Measurements from ENCODE around the gene TGIF1. TPM values are rescaled to one million over a fixed set of nuclear protein-coding genes. Genes with fewer than 3 reads are reported as not detected.

The TGIF1 gene
- total and polyA plus RNA-seq, 2 donors (not counting 1 experiment from before 2014, with no cell fraction given) = 30.4 to 140 TPM

- no peaks in the 10 kb centered on the region for H3K79me2 ChIP-seq (ENCODE audit: control insufficient read depth, insufficient read depth, low read length)
- DNase-seq (no peak), ATAC-seq (ENCODE audit: low read depth) (no peak)
- H3K4me3 Mint-ChIP-seq = no peak overlapping the region
- no peaks in the 10 kb centered on the region for H3K27me3 ChIP-seq (replicated peaks in 1 of 4; ENCODE audit: control extremely low read depth in 1 of 4, control insufficient read depth in 3 of 4, insufficient read depth in 4 of 4, low read length in 3 of 4)
- H3K4me2 ChIP-seq (replicated peaks; ENCODE audit: low read depth, low read length, poor library complexity, severe bottlenecking) = no peak overlapping the region
- H3K9me3 ChIP-seq (ENCODE audit: control extremely low read depth in 1 of 3, control insufficient read depth in 2 of 3, insufficient read depth in 1 of 3, low read length in 2 of 3) = no peaks in the 10 kb centered on the region
- H2AFZ ChIP-seq (ENCODE audit: insufficient read depth, low read depth, low read length, poor library complexity, severe bottlenecking) = no peak overlapping the region
- no peak overlapping the region for H3K4me3 ChIP-seq (ENCODE audit: control extremely low read depth in 1 of 5, extremely low read depth in 1 of 5, insufficient read depth in 1 of 5, low read depth in 2 of 5, low read length in 4 of 5)
- H4K20me1 ChIP-seq (ENCODE audit: control insufficient read depth, insufficient read depth, low read length, poor library complexity, severe bottlenecking) = no peaks in the 10 kb centered on the region
- no peak overlapping the region for H3K27ac Mint-ChIP-seq
- H3K27ac ChIP-seq (ENCODE audit: low read length in 2 of 2) = no peak overlapping the region
- TF ChIP-seq, protein P1, sequence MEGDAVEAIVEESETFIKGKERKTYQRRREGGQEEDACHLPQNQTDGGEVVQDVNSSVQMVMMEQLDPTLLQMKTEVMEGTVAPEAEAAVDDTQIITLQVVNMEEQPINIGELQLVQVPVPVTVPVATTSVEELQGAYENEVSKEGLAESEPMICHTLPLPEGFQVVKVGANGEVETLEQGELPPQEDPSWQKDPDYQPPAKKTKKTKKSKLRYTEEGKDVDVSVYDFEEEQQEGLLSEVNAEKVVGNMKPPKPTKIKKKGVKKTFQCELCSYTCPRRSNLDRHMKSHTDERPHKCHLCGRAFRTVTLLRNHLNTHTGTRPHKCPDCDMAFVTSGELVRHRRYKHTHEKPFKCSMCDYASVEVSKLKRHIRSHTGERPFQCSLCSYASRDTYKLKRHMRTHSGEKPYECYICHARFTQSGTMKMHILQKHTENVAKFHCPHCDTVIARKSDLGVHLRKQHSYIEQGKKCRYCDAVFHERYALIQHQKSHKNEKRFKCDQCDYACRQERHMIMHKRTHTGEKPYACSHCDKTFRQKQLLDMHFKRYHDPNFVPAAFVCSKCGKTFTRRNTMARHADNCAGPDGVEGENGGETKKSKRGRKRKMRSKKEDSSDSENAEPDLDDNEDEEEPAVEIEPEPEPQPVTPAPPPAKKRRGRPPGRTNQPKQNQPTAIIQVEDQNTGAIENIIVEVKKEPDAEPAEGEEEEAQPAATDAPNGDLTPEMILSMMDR (IDR thresholded peaks at IDR 0.05) = no peak
- no peak for TF ChIP-seq EZH2 (IDR thresholded peaks at IDR 0.05; ENCODE audit: borderline replicate concordance, insufficient read depth, low read depth, low read length, poor library complexity, severe bottlenecking)
- H3K36me3 ChIP-seq (replicated peaks in 1 of 2; ENCODE audit: control extremely low read depth in 1 of 2, control insufficient read depth in 1 of 2, extremely low read depth in 1 of 2, insufficient read depth in 2 of 2, low read length in 1 of 2) = no peaks in the 10 kb centered on the region
- ChIA-PET POLR2A (interaction anchor here (0.6 kb wide), 1 partner anchor 131 kb away, joined by 4 read pairs; no protein-coding TSS in a partner anchor), CTCF (interaction anchor here (1.0 kb wide), 1 partner anchor 60 kb away, joined by 3 read pairs; no protein-coding TSS in a partner anchor)
- no peaks in the 10 kb centered on the region for H3K9me3 Mint-ChIP-seq (ENCODE audit: insufficient read depth)
- WGBS (ENCODE audit: insufficient coverage) = 47% methylated on average over 7 of the region's 7 CpGs
- intact Hi-C loops (cut with micrococcal nuclease) = no loop called here
- no peaks in the 10 kb centered on the region for H3K27me3 Mint-ChIP-seq
- peaks cover 2% of the 10 kb centered on the region for H3K4me1 Mint-ChIP-seq
- H3K9ac ChIP-seq (ENCODE audit: low read length) = no peak overlapping the region
- no peaks in the 10 kb centered on the region for H3K4me1 ChIP-seq (ENCODE audit: control insufficient read depth in 2 of 2, insufficient read depth in 2 of 2, low read length in 2 of 2)
Observed at GRCh38 chr18:3486512-3486911, 36.5 kb downstream of the TGIF1 start.

DNA sequence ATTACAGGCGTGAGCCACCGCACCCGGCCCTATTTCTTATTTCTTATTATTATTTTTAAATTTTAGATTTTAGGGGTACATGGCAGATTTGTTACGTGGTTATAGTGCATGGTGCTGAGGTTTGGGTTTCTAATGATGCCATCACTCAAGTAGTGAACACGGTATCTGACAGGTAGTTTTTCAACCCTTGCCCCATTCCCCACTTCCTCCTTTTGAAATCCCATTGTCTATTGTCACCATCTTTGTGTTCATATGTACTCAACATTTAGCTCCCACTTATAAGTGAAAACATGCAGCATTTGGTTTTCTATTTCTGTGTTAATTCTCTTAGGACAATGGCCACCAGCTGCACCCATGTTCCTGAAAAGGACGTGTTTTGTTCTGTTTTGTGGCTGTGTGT lies 39.5 kb downstream of the TGIF1 start:
- Histone ChIP-seq H3K4me2 (replicated peaks; ENCODE audit: low read depth, low read length, poor library complexity, severe bottlenecking) (no peak overlapping the region), H3K4me1 (ENCODE audit: control insufficient read depth in 2 of 2, insufficient read depth in 2 of 2, low read length in 2 of 2) (peaks cover 13 to 15% of the 10 kb centered on the region in 2 donors), H3K9ac (ENCODE audit: low read length) (no peak overlapping the region), H3K9me3 (ENCODE audit: control extremely low read depth in 1 of 3, control insufficient read depth in 2 of 3, insufficient read depth in 1 of 3, low read length in 2 of 3) (no peaks in the 10 kb centered on the region), H4K20me1 (ENCODE audit: control insufficient read depth, insufficient read depth, low read length, poor library complexity, severe bottlenecking) (no peaks in the 10 kb centered on the region), H2AFZ (ENCODE audit: insufficient read depth, low read depth, low read length, poor library complexity, severe bottlenecking) (no peak overlapping the region), H3K27me3 (replicated peaks in 1 of 4; ENCODE audit: control extremely low read depth in 1 of 4, control insufficient read depth in 3 of 4, insufficient read depth in 4 of 4, low read length in 3 of 4) (no peaks in the 10 kb centered on the region), H3K27ac (ENCODE audit: low read length in 2 of 2) (no peak overlapping the region), H3K4me3 (ENCODE audit: control extremely low read depth in 1 of 5, extremely low read depth in 1 of 5, insufficient read depth in 1 of 5, low read depth in 2 of 5, low read length in 4 of 5) (no peak overlapping the region), H3K36me3 (replicated peaks in 1 of 2; ENCODE audit: control extremely low read depth in 1 of 2, control insufficient read depth in 1 of 2, extremely low read depth in 1 of 2, insufficient read depth in 2 of 2, low read length in 1 of 2) (no peaks in the 10 kb centered on the region), H3K79me2 (ENCODE audit: control insufficient read depth, insufficient read depth, low read length) (no peaks in the 10 kb centered on the region)
- peaks cover 24% of the 10 kb centered on the region for H3K4me1 Mint-ChIP-seq
- WGBS (ENCODE audit: insufficient coverage) = 14% methylated on average over 1 of the region's 6 CpGs
- H3K27me3 Mint-ChIP-seq = no peaks in the 10 kb centered on the region
- ChIA-PET POLR2A (no interaction called here), CTCF (no interaction called here)
- intact Hi-C loops (cut with micrococcal nuclease) = no loop called here
- DNase-seq = no peak
- H3K9me3 Mint-ChIP-seq (ENCODE audit: insufficient read depth) = no peaks in the 10 kb centered on the region
- TF ChIP-seq EZH2 (IDR thresholded peaks at IDR 0.05; ENCODE audit: borderline replicate concordance, insufficient read depth, low read depth, low read length, poor library complexity, severe bottlenecking) = no peak
- TF ChIP-seq, protein P1 (IDR thresholded peaks at IDR 0.05) = no peak
- H3K4me3 Mint-ChIP-seq = no peak overlapping the region
- no peak overlapping the region for H3K27ac Mint-ChIP-seq
- no peak for ATAC-seq (ENCODE audit: low read depth)
